ENCODE data around the gene NANOS3. TPM values are rescaled to one million over a fixed set of nuclear protein-coding genes. Genes with fewer than 3 reads are reported as not detected.
A peak's percentile ranks its signal among the peaks of the same experiment; 100 is the strongest.

The NANOS3 gene
- total and polyA plus RNA-seq, 7 donors = 0.16 TPM; not detected in 6

DNA sequence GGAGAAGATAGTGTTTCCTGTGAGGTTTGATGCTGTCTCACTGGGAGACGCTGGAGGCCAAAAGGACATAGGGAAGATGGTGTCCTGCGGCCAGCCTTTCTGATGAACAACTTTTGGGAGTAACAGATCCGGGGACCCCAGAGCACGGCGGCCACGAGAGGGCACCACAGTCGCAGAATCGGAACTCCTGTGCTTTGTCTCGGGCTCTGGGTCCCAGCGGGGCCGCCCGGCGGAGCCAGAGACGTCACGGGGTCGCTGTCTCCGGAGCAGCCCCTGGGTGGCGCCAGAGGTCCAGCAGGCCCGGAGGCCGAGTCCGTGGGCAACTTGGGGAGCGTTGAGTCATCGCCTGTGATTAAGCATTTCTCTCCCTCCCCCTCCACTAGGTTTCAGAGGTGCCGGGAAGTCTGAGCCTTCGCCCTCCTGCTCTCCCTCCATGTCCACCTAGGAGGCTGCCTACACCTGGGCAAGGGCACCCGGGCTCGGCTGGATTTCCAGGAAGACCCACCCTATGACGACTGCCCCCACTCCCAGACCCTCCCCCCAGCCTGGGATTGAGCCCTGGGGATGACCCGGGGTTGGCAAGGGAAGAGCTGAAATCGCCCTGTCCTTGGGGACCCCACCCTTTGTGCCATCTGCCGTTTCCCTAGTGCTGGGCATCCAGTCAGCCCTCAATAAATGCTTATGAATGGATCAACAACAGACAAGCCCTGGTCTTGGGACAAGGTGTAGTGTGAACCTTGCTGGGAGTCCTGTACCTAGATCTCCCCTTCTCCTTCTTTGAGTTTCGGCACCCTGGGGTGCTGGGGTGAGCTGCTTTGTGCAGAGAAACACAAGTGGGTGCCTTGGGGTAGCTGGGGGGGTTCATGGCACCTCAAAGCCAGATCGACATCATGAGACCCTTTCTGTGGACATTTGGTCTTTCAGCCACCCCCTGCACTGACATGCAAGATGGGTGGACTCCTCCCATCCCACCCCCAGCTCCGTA, 3.4 kb downstream of the NANOS3 start:
- intact Hi-C loops (cut with DNase I) = loop anchor here (1.0 to 5.0 kb wide), 3 partner anchors 72 to 283 kb away; partner anchors contain the start of gene DCAF15
- Histone ChIP-seq H3K4me3 (peak overlapping the region in 3 of 4 donors; percentile 24 to 37 (median 33)), H3K4me1 (peaks cover 0 to 30% (median 18%) of the 10 kb centered on the region in 4 donors), H3K27me3 (no peaks in the 10 kb centered on the region), H3K27ac (peak overlapping the region; percentile 67 to 76 (median 72)), H3K36me3 (no peaks in the 10 kb centered on the region), H3K9me3 (no peaks in the 10 kb centered on the region)
- DNase-seq = peak; percentile 99
- TF ChIP-seq, protein P1, sequence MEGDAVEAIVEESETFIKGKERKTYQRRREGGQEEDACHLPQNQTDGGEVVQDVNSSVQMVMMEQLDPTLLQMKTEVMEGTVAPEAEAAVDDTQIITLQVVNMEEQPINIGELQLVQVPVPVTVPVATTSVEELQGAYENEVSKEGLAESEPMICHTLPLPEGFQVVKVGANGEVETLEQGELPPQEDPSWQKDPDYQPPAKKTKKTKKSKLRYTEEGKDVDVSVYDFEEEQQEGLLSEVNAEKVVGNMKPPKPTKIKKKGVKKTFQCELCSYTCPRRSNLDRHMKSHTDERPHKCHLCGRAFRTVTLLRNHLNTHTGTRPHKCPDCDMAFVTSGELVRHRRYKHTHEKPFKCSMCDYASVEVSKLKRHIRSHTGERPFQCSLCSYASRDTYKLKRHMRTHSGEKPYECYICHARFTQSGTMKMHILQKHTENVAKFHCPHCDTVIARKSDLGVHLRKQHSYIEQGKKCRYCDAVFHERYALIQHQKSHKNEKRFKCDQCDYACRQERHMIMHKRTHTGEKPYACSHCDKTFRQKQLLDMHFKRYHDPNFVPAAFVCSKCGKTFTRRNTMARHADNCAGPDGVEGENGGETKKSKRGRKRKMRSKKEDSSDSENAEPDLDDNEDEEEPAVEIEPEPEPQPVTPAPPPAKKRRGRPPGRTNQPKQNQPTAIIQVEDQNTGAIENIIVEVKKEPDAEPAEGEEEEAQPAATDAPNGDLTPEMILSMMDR (IDR thresholded peaks at IDR 0.05) = peak; percentile 98 to 100 (median 99)
- no peak for TF ChIP-seq POLR2A (IDR thresholded peaks at IDR 0.05)
- peak; percentile 30 to 75 (median 48) for TF ChIP-seq POLR2AphosphoS5 (IDR thresholded peaks at IDR 0.05)
- TF ChIP-seq EP300 (IDR thresholded peaks at IDR 0.05) = peak in 1 of 4 donors; percentile 20
- 4 to 5% methylated on average over 34 of the region's 34 CpGs for WGBS, 2 donors

DNA sequence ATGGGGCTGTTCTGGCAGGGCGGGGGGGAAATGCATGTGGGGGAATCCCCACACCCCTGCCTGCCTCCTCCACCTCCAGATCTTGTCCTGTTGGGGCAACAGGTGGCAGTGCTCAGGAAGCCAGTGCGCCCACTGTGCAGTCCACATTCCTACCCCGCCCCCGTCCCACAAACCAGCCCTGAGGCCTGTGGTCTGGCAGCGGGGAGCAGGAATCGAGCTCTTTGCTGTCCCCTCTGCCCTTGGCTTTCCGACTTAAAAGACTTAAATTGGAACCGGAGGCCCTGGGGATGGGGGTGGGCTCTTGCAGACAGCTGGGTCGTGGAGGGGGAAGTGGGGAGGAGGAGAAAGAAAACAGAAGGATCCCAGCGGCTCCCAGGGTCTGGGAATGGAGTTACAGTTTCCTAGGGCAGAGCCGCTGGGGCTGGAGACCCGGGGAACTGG, 4.3 kb downstream of the NANOS3 start:
- DNase-seq = no peak
- peak overlapping the region; percentile 67 to 76 (median 72) for H3K27ac ChIP-seq
- TF ChIP-seq POLR2AphosphoS5 (IDR thresholded peaks at IDR 0.05) (no peak), EP300 (IDR thresholded peaks at IDR 0.05) (no peak), POLR2A (IDR thresholded peaks at IDR 0.05) (no peak)
- TF ChIP-seq, protein P1 (IDR thresholded peaks at IDR 0.05) = no peak
- H3K36me3 ChIP-seq = no peaks in the 10 kb centered on the region
- no peak overlapping the region for H3K4me3 ChIP-seq
- H3K27me3 ChIP-seq = no peaks in the 10 kb centered on the region
- 35 to 73% methylated on average over 12 of the region's 12 CpGs for whole genome bisulfite sequencing, 2 donors
- intact Hi-C loops (cut with DNase I) = loop anchor here (5.0 kb wide), 1 partner anchor 284 kb away; no protein-coding TSS in a partner anchor
- peaks cover 0 to 30% (median 18%) of the 10 kb centered on the region in 4 donors for H3K4me1 ChIP-seq
- no peaks in the 10 kb centered on the region for H3K9me3 ChIP-seq

DNA sequence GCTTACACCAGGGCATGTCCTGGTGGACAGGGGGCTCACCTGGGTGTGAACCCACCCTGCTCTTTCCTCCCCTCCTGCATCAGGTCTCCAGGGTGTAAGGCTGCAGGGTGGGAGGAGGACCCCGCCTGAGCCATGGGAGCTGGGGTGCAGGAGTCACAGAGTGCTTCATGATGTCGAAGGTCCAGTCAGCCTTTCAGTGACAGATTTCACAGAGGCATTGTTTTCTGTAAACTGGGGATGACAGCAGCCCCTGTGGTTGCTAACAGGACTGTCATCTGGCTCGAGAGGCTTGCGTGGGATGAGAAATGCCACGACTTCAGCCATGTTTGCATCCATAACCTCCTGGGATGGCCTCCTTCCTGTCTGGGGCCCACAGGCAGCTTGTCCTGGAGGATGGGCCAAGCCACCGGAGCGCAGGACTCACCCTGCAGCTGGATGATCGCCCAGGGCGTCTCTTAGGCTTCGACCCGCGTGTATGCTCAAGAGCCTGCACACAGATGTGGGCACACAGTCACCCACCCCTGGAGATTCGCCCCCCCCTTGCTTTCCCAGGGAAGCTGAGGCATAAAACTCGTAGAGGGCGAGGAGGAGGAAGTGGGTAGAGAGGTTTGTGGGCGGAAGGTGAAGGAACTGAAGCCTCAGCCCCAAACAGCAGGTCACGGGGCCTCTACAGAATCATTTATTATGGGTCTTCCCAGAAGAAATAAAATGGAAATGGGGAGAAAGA, 4.9 kb downstream of the NANOS3 start:
- Histone ChIP-seq H3K36me3 (no peaks in the 10 kb centered on the region), H3K27ac (peak overlapping the region; percentile 67 to 76 (median 72)), H3K9me3 (no peaks in the 10 kb centered on the region), H3K27me3 (no peaks in the 10 kb centered on the region), H3K4me3 (no peak overlapping the region), H3K4me1 (peaks cover 0 to 30% (median 18%) of the 10 kb centered on the region in 4 donors)
- WGBS, 2 donors = 18 to 20% methylated on average over 17 of the region's 17 CpGs
- TF ChIP-seq EP300 (IDR thresholded peaks at IDR 0.05) (no peak), POLR2AphosphoS5 (IDR thresholded peaks at IDR 0.05) (no peak), POLR2A (IDR thresholded peaks at IDR 0.05) (no peak)
- TF ChIP-seq, protein P1 (IDR thresholded peaks at IDR 0.05) = no peak
- no peak for DNase-seq
- intact Hi-C loops (cut with DNase I) = loop anchor here (5.0 kb wide), 1 partner anchor 285 kb away; no protein-coding TSS in a partner anchor

DNA sequence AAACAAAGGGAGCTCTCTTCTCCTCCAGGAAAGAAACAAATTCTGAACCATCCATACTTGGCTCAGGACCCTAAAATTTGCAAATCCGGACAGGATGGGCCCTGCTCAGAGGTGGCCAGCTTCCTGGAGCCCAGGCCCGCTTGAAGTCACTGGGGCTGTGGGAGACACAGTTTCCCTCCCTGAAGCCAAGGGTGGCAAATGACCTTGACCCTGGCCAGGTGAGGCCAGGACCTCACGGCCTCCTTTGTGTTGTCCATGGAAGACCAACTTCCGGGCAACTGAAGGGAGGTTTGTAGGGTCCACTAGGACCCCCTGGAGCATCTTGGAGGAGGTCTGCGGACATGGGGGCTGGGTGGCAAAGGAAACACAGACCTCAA, 5.5 kb downstream of the NANOS3 start:
- no peak overlapping the region for H3K4me3 ChIP-seq
- intact Hi-C loops (cut with DNase I) = loop anchor here (5.0 kb wide), 1 partner anchor 285 kb away; no protein-coding TSS in a partner anchor
- H3K4me1 ChIP-seq = peaks cover 0 to 30% (median 18%) of the 10 kb centered on the region in 4 donors
- peak overlapping the region in 2 of 4 donors; percentile 67 to 72 for H3K27ac ChIP-seq
- H3K9me3 ChIP-seq = no peaks in the 10 kb centered on the region
- H3K27me3 ChIP-seq = no peaks in the 10 kb centered on the region
- WGBS, 2 donors = 72 to 74% methylated on average over 5 of the region's 5 CpGs
- H3K36me3 ChIP-seq = no peaks in the 10 kb centered on the region
- no peak for DNase-seq
- TF ChIP-seq POLR2AphosphoS5 (IDR thresholded peaks at IDR 0.05) (no peak), POLR2A (IDR thresholded peaks at IDR 0.05) (no peak)

Data from sigmoid colon (tissue), 7 donors.